SJSA1 (cell line): ENCODE measurements around the gene SLC6A4. TPM values are rescaled to one million over a fixed set of nuclear protein-coding genes. Genes with fewer than 3 reads are reported as not detected.
"Not testable (repeated sequence)": the region's sequence is repeated elsewhere in the genome, so short reads cannot be mapped to it uniquely, and the experiment has no call there.

ENCODE experiments used
- DNase-seq, 2 experiments: peaks; one replicate each; pipeline ENCODE4 v3.0.0-alpha.2; 2015 to 2020; ENCODE audit warnings: low spot score in 2 of 2, low read depth in 1 of 2
- H3K27ac ChIP-seq: fragments of 250-450 bp; sonication (Bioruptor Pico); 2 replicates; pipeline ENCODE4 v1.5.1; 2020; ENCODE audit warnings: mild to moderate bottlenecking, moderate library complexity
- H3K27me3 ChIP-seq: fragments of 250-450 bp; sonication (Bioruptor Pico); replicated peaks from 2 replicates; pipeline ENCODE4 v1.5.1; 2020; ENCODE audit warnings: mild to moderate bottlenecking, moderate library complexity
- H3K36me3 ChIP-seq: fragments of 250-450 bp; sonication (Bioruptor Pico); 2 replicates; pipeline ENCODE4 v1.5.1; 2020; ENCODE audit warnings: mild to moderate bottlenecking
- H3K4me1 ChIP-seq: fragments of 250-450 bp; sonication (Bioruptor Pico); replicated peaks from 2 replicates; pipeline ENCODE4 v1.6.1; 2021; ENCODE audit warnings: mild to moderate bottlenecking
- H3K4me3 ChIP-seq: fragments of 250-450 bp; sonication (Bioruptor Pico); 2 replicates; pipeline ENCODE4 v1.5.1; 2020; ENCODE audit warnings: mild to moderate bottlenecking
- H3K9me3 ChIP-seq: fragments of 250-450 bp; sonication (Bioruptor Pico); replicated peaks from 2 replicates; pipeline ENCODE4 v1.5.1; 2020; ENCODE audit warnings: mild to moderate bottlenecking
- total RNA-seq: library from RNA; depleted of rRNA; stranded (reverse); fragments of >200 nt; shearing (Covaris generic); gene quantifications from 2 replicates; pipeline ENCODE4 v1.2.3, GENCODE V29; 2014

Gene SLC6A4
- total RNA-seq, 1 experiment from 2014 or later = not detected

GRCh38 chr17:30170415-30170987 is 65.0 kb downstream of the SLC6A4 start:
- DNase-seq = no peak
- Histone ChIP-seq H3K27ac (no peak overlapping the region), H3K4me1 (no peaks in the 10 kb centered on the region), H3K36me3 (peaks cover 51% of the 10 kb centered on the region), H3K9me3 (no peaks in the 10 kb centered on the region), H3K27me3 (no peaks in the 10 kb centered on the region), H3K4me3 (no peak overlapping the region)

- H3K4me3 ChIP-seq = no peak overlapping the region
- no peaks in the 10 kb centered on the region for H3K9me3 ChIP-seq
- H3K4me1 ChIP-seq = no peaks in the 10 kb centered on the region
- H3K27ac ChIP-seq = no peak overlapping the region
- H3K36me3 ChIP-seq = peaks cover 34% of the 10 kb centered on the region
- no peaks in the 10 kb centered on the region for H3K27me3 ChIP-seq
- DNase-seq = no peak
Measured at GRCh38 chr17:30165960-30166359, 69.5 kb downstream of the SLC6A4 start.

- Histone ChIP-seq H3K27ac (no peak overlapping the region), H3K9me3 (no peaks in the 10 kb centered on the region), H3K36me3 (peaks cover 30% of the 10 kb centered on the region), H3K27me3 (no peaks in the 10 kb centered on the region), H3K4me3 (no peak overlapping the region), H3K4me1 (no peaks in the 10 kb centered on the region)
- DNase-seq = no peak
Measured at GRCh38 chr17:30165147-30165546, 70.3 kb downstream of the SLC6A4 start.

GRCh38 chr17:30164531-30164930 is 71.0 kb downstream of the SLC6A4 start:
- peaks cover 34% of the 10 kb centered on the region for H3K36me3 ChIP-seq
- no peaks in the 10 kb centered on the region for H3K4me1 ChIP-seq
- no peak overlapping the region for H3K4me3 ChIP-seq
- H3K9me3 ChIP-seq = no peaks in the 10 kb centered on the region
- no peak overlapping the region for H3K27ac ChIP-seq
- no peak for DNase-seq
- H3K27me3 ChIP-seq = no peaks in the 10 kb centered on the region

GRCh38 chr17:30161601-30162000 is 73.9 kb downstream of the SLC6A4 start:
- no peaks in the 10 kb centered on the region for H3K9me3 ChIP-seq
- no peak overlapping the region for H3K27ac ChIP-seq
- no peak overlapping the region for H3K4me3 ChIP-seq
- DNase-seq = no peak
- no peaks in the 10 kb centered on the region for H3K4me1 ChIP-seq
- no peaks in the 10 kb centered on the region for H3K27me3 ChIP-seq
- peaks cover 35% of the 10 kb centered on the region for H3K36me3 ChIP-seq

GRCh38 chr17:30160419-30161172 is 74.9 kb downstream of the SLC6A4 start:
- no peak for DNase-seq
- Histone ChIP-seq H3K4me3 (no peak overlapping the region), H3K36me3 (peaks cover 39% of the 10 kb centered on the region), H3K27me3 (no peaks in the 10 kb centered on the region), H3K9me3 (no peaks in the 10 kb centered on the region), H3K4me1 (no peaks in the 10 kb centered on the region), H3K27ac (no peak overlapping the region)

- no peak for DNase-seq
- Histone ChIP-seq H3K4me1 (no peaks in the 10 kb centered on the region), H3K27me3 (no peaks in the 10 kb centered on the region), H3K36me3 (peaks cover 43% of the 10 kb centered on the region), H3K9me3 (no peaks in the 10 kb centered on the region), H3K4me3 (no peak overlapping the region), H3K27ac (no peak overlapping the region)
Measured at GRCh38 chr17:30158896-30159625, 76.4 kb downstream of the SLC6A4 start.

- peaks cover 42% of the 10 kb centered on the region for H3K36me3 ChIP-seq
- H3K27me3 ChIP-seq = no peaks in the 10 kb centered on the region
- H3K4me1 ChIP-seq = no peaks in the 10 kb centered on the region
- H3K9me3 ChIP-seq = no peaks in the 10 kb centered on the region
- no peak overlapping the region for H3K27ac ChIP-seq
- DNase-seq = no peak
- no peak overlapping the region for H3K4me3 ChIP-seq
Measured at GRCh38 chr17:30155389-30155788, 80.1 kb downstream of the SLC6A4 start.

- no peaks in the 10 kb centered on the region for H3K27me3 ChIP-seq
- H3K36me3 ChIP-seq = peaks cover 39% of the 10 kb centered on the region
- H3K9me3 ChIP-seq = no peaks in the 10 kb centered on the region
- no peak for DNase-seq
- no peak overlapping the region for H3K27ac ChIP-seq
- no peaks in the 10 kb centered on the region for H3K4me1 ChIP-seq
- H3K4me3 ChIP-seq = no peak overlapping the region
Measured at GRCh38 chr17:30153463-30153862, 82.0 kb downstream of the SLC6A4 start.

GRCh38 chr17:30151471-30151870 is 84.0 kb downstream of the SLC6A4 start:
- H3K9me3 ChIP-seq = no peaks in the 10 kb centered on the region
- no peak overlapping the region for H3K27ac ChIP-seq
- no peak for DNase-seq
- H3K4me1 ChIP-seq = peaks cover 4% of the 10 kb centered on the region; the same call in 1 of the 2 replicates
- H3K4me3 ChIP-seq = no peak overlapping the region
- H3K27me3 ChIP-seq = no peaks in the 10 kb centered on the region
- H3K36me3 ChIP-seq = peaks cover 25% of the 10 kb centered on the region

- H3K9me3 ChIP-seq = no peaks in the 10 kb centered on the region
- H3K4me3 ChIP-seq = no peak overlapping the region
- no peak overlapping the region for H3K27ac ChIP-seq
- peaks cover 9% of the 10 kb centered on the region for H3K36me3 ChIP-seq
- H3K4me1 ChIP-seq = peaks cover 4% of the 10 kb centered on the region; the same call in 1 of the 2 replicates
- no peaks in the 10 kb centered on the region for H3K27me3 ChIP-seq
- DNase-seq = no peak
Measured at GRCh38 chr17:30148376-30148775, 87.1 kb downstream of the SLC6A4 start.

- not testable (repeated sequence) for H3K9me3 ChIP-seq, H3K27me3 ChIP-seq, H3K36me3 ChIP-seq, H3K4me1 ChIP-seq, H3K4me3 ChIP-seq, DNase-seq, H3K27ac ChIP-seq
Measured at GRCh38 chr17:30147860-30148259, 87.6 kb downstream of the SLC6A4 start.
